OCI-LY3 (cell line): ENCODE results near the gene LGI2.

Experiments
- EZH2phosphoT487 ChIP-seq: fragments of 200-600 bp; shearing (Covaris generic); IDR thresholded peaks from 2 replicates; pipeline ENCODE4 v1.6.1; 2018; ENCODE audit warnings: antibody characterized with exemption, mixed run types, low read depth
- TF ChIP-seq, protein P1 (sequence below): fragments of 200-600, 300-600 bp; sonication (generic); IDR thresholded peaks from 2 replicates; pipeline ENCODE4 v1.5.1; 2014; ENCODE audit warnings: antibody characterized with exemption, low read length, low read depth

DNA sequence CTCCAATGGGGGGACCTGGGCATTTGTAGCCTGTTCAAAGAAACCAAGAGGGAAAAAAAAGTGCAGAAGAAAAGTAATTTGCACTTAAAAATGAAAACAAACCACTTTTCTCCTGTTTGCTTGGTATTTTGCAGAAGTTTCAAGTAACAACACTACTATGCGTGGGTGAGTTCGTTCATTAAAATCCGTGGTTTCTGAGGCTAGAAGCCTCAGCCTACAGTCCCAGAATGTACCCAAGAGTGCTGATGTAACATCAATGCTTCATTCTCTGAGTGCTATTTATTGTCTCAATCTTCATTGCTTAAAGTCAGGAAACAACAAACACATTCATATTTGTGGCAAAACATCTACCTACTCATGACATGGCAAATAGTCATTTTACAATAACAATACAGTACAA is 29.2 kb downstream of the LGI2 start:
- TF ChIP-seq, protein P1, sequence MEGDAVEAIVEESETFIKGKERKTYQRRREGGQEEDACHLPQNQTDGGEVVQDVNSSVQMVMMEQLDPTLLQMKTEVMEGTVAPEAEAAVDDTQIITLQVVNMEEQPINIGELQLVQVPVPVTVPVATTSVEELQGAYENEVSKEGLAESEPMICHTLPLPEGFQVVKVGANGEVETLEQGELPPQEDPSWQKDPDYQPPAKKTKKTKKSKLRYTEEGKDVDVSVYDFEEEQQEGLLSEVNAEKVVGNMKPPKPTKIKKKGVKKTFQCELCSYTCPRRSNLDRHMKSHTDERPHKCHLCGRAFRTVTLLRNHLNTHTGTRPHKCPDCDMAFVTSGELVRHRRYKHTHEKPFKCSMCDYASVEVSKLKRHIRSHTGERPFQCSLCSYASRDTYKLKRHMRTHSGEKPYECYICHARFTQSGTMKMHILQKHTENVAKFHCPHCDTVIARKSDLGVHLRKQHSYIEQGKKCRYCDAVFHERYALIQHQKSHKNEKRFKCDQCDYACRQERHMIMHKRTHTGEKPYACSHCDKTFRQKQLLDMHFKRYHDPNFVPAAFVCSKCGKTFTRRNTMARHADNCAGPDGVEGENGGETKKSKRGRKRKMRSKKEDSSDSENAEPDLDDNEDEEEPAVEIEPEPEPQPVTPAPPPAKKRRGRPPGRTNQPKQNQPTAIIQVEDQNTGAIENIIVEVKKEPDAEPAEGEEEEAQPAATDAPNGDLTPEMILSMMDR, result no peak
- no peak for TF ChIP-seq EZH2phosphoT487
